ENCODE measurements around the gene UGT1A10.
"Not testable (repeated sequence)": the region's sequence is repeated elsewhere in the genome, so short reads cannot be mapped to it uniquely, and the experiment has no call there.

Gene UGT1A10

DNA sequence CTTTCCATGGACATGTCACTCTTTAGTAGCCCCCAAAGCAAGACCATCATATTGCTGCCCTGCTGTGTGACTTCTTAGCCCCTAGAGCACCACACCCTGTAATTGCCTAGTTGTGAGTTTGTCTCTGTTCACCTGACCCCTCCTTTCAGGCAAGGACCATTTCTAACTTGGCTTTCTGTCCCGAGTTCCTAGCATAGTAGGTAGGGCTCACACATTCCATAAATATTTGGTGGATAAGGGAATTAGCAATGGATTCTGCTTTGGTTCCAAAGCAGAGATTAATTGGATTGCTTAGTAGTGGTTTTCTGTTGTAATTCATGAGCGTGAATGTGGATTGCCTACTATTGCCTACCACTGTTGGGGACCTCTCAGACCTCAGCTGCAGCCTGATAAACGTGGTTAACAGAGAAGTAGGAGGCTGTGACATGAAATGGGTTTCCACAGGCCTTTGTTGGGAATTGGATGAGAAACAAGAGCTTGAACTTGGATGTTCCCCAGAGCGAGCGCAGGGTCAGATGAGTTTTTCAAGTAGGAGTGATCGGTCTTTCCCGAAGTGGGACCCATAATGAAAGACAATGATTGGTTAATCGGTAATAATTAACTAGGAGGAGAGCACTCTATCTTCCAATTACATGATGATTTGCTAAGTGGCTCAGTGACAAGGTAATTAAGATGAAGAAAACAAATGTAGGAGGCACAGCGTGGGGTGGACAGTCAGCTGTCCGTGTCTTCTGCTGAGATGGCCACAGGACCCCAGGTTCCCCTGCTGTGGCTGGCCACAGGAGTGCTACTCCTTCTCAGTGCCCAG lies 110.4 kb downstream of the UGT1A10 start:
- DNase-seq: no peak

- DNase-seq: no peak
These were observed 111.0 kb downstream of the UGT1A10 start for GRCh38 chr2:233747283-233747544.

DNA sequence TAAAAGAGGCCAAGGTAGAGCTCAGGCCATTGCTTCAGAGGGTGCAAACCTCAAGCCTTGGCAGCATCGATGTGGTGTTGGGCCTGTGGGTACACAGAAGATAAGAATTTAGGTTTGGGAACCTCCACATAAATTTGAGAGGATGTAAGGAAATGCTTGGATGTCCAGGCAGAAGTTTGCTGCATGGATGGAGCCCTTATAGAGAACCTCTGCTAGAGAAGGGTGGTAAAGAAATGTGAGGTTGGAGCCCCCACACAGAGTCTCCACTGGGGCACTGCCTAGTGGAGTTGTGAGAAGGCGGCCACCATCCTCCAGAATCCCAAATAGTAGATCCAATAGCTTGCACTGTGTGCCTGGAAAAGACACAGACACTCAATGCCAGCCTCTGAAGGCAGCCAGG lies 114.4 kb downstream of the UGT1A10 start:
- not testable (repeated sequence) for DNase-seq

DNA sequence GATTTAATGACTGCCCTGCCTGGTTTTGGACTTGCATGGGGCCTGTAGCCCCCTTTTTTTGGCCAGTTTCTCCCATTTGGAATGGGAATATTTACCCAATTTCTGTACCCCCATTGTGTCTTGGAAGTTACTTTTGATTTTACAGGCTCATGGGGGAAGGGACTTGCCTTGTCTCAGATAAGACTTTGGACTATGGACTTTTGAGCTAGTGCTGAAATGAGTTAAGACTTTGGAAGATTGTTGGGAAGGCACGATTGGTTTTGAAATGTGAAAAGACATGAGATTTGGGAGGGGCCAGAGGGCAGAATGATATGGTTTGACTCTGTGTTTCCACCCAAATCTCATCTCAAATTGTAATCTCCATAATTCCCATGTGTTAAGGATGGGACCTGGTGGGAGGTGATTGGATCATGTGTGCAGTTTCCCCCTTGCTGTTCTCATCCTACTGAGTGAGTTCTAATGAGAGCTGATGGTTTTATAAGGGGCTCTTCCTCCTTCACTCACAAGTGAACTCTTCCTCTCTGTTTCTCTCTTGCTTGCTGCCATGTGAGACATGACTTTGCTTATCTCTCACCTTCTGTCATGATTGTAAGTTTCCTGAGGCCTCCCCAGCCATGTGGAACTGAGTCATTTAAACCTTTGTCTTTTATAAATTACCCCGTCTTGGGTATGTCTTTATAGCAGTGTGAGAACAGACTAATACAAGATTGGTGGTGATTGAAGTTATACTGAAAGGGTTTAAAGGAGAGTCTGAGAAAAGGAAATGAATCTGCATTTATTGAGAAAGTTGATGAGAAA lies 115.2 kb downstream of the UGT1A10 start:
- DNase-seq: not testable (repeated sequence)

- DNase-seq: no peak
These were observed 118.8 kb downstream of the UGT1A10 start for GRCh38 chr2:233754872-233755611.

GRCh38 chr2:233756429-233757081 lies 120.3 kb downstream of the UGT1A10 start:
- no peak for DNase-seq

- DNase-seq: no peak
These were observed 121.9 kb downstream of the UGT1A10 start for GRCh38 chr2:233758141-233758540.

DNA sequence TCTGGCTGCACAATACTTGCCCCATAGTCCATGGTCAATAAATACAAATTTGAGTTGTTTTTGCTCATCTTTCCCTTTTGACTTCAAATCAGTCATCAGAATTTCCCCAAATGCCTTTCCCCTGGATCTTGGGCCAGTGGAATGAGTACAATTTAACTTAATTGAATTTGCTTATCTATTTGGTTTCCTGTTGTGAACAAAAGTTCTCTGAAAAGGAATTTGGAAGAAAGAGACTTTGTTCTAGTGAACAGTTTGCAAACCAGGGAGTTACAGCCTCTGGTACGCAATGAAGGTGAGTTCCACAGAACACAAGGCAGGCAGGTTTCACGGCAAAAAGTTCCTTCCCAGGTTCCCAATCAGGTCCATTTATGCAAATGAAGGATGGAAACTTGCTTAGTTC lies 122.6 kb downstream of the UGT1A10 start:
- no peak for DNase-seq

GRCh38 chr2:233760043-233760442 lies 123.8 kb downstream of the UGT1A10 start, which contains the start of gene UGT1A1:
Gene UGT1A1 (plus strand): TSS chr2:233760270. CDS start chr2:233760288, 18 bp downstream.
- DNase-seq: no peak

DNA sequence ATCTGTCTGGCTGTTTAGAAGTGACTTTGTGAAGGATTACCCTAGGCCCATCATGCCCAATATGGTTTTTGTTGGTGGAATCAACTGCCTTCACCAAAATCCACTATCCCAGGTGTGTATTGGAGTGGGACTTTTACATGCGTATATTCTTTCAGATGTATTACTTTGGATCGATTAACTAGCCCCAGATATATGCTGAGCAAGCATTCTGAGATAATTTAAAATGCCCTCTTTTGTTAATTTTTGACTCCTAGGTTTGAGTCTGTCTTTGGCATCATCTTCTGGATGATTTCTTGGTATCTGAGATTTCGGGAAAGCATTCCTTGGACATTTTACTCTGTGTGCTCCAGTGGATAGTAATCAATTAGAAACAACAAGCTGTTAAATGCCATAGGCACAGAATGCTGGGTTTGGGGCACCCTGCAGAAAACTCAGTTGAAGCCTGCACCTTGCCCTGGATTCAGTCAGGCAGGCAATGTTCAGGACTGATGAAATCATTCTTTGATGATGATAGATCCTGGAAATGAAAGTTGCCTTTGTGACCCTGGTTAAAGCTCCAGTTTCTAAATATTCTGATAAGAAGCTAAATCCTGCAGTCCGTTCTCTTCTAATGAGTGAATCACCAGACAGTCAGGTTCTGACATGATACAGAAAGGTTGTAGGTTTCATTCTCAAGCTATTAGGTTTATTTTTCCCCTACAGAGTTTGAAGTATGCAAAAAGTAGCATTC lies 125.0 kb downstream of the UGT1A10 start:
- no peak for DNase-seq

- no peak for DNase-seq
These were observed 128.0 kb downstream of the UGT1A10 start for GRCh38 chr2:233764264-233764663.

DNA sequence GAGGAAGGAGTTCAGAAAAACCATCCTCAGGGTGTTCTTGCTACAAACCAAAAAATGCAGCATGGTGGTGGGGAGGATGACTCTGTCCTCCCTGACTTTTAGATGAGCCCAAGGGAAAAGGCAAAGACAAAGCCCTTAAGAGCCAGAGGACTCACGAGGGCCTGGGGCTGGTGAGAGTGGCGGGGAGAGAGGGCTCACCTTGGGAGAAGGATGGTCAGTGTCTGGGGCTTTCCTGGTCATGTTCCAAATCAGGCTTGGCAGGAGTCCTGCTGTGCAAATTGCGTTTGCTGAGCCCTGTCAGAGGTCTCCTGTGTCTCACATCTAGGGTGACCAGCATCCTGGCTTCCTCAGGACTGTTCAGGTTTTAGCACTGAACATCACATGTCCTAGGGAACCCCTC lies 128.5 kb downstream of the UGT1A10 start:
- no peak for DNase-seq

- DNase-seq: no peak
These were observed 130.2 kb downstream of the UGT1A10 start for GRCh38 chr2:233766416-233766815.

- DNase-seq: no peak
These were observed 131.8 kb downstream of the UGT1A10 start for GRCh38 chr2:233768076-233768475.

DNA sequence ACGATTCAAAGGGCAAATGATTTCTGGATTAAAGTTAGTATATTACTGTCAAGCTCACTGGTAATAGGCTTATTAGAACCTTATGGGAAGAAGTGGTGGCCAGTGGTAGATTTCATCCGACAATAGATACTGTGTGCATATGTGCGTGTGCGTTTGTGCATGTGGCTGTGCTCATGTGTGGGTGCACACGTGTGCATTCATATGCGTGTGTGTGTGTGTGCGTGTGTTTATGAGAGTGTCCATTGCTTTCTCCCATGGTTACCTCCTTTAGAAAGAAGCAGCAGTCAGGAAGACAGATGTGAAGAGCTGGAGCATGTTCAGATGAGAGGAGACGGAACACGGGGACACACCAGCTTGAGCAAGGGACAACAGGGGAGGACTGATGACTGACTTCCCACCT lies 133.0 kb downstream of the UGT1A10 start:
- DNase-seq: no peak

- DNase-seq: no peak
These were observed 135.9 kb downstream of the UGT1A10 start for GRCh38 chr2:233772153-233772552.

GRCh38 chr2:233772583-233772982 lies 136.3 kb downstream of the UGT1A10 start:
- no peak for DNase-seq

DNA sequence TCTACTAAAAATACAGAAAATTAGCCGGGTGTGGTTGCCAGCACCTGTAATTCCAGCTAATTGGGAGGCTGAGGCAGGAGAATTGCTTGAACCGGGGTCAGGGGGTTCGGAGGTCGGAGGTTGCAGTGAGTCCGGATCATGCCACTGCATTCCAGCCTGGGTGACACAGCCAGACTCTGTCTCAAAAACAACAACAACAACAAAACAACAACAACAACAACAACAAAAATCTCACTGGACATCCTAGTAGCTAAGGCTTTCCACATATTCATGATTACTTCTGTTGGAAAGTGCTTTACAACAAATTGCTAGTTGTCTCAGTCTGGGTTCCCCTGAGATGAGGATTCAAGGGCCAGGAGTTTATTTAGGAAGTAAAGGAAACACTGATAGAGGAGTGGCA lies 137.6 kb downstream of the UGT1A10 start:
- DNase-seq: no peak

GRCh38 chr2:233775414-233775813 lies 139.2 kb downstream of the UGT1A10 start:
- no peak for DNase-seq

GRCh38 chr2:233778030-233778429 lies 141.8 kb downstream of the UGT1A10 start, which contains the start of gene MROH2A:
Gene MROH2A (plus strand): TSS chr2:233778330. CDS start chr2:233779359, 1,029 bp downstream.
- no peak for DNase-seq

- no peak for DNase-seq
These were observed 143.5 kb downstream of the UGT1A10 start for GRCh38 chr2:233779722-233780121.

GRCh38 chr2:233780771-233781170 lies 144.5 kb downstream of the UGT1A10 start:
- DNase-seq: no peak

All from stimulated activated CD4-positive, alpha-beta T cell treated with anti-CD3 and anti-CD28 coated beads, Interleukin-2, amount 100 ng/mL, for 48 hours (primary cell).